ENCODE data around the gene CASS4. TPM values are rescaled to one million over a fixed set of nuclear protein-coding genes. Genes with fewer than 3 reads are reported as not detected.

CASS4 gene
- total and polyA plus RNA-seq, 9 of the 15 experiments (the other 6 are each of a cell fraction or from before 2014, with no cell fraction given): 8.1 to 53.8 (median 26.7) TPM

DNA sequence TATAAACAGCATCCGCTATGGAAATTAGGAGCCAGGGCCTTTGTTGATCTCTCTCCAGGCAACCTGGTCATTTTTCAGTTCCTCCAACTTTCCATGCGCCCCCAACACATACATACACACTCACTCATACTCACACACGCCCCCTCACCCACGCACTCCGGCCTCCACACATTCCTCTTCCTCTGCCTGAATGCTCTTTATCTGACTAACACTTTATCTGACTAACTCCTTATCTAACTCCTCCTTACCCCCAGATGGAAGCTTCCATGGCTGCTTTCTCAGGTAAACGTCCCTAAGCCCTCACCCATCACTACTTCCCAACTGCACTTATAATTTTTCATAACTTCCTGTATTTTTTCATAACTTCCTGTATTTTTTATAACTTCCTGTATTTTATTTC, 17.4 kb downstream of the CASS4 start (continued):
- TF ChIP-seq POLR2B (IDR thresholded peaks at IDR 0.05; ENCODE audit: low read depth, partially characterized antibody) (no peak), MTA2 (IDR thresholded peaks at IDR 0.05; ENCODE audit: low read depth) (peak; percentile 40), MAFK (IDR thresholded peaks at IDR 0.05; ENCODE audit: low read length) (no peak), MBD2 (IDR thresholded peaks at IDR 0.05; ENCODE audit: borderline replicate concordance, low read depth) (0 out of 2 replicates have a peak, but pooled peaks have one; percentile 23), ZNF212 (CRISPR knock-in tag; IDR thresholded peaks at IDR 0.05) (no peak), HDAC3 (IDR thresholded peaks at IDR 0.05; ENCODE audit: borderline replicate concordance, partially characterized antibody) (peak; percentile 19), SNRNP70 (optimal IDR thresholded peaks at IDR 0.05; ENCODE audit: low read depth, low read length) (no peak), STAG1 (CRISPR knock-in tag; IDR thresholded peaks at IDR 0.05; ENCODE audit: borderline replicate concordance) (no peak), ZNF431 (CRISPR knock-in tag; IDR thresholded peaks at IDR 0.05) (no peak), CXXC5 (CRISPR knock-in tag; IDR thresholded peaks at IDR 0.05) (0 out of 2 replicates have a peak, but pooled peaks have one; percentile 26), SMARCA4 (IDR thresholded peaks at IDR 0.05) (peak; percentile 91), ZBTB17 (CRISPR knock-in tag; IDR thresholded peaks at IDR 0.05) (no peak), SMAD2 (IDR thresholded peaks at IDR 0.05; ENCODE audit: low read depth, low read length) (no peak), SUPT5H (IDR thresholded peaks at IDR 0.05) (peak; percentile 45; the same call in 1 of the 2 replicates), SMAD3 (CRISPR knock-in tag; conservative IDR thresholded peaks at IDR 0.05) (no peak), HDAC2 (IDR thresholded peaks at IDR 0.05) (0 out of 2 replicates have a peak, but pooled peaks have one; percentile 23), CBX5 (IDR thresholded peaks at IDR 0.05; ENCODE audit: borderline replicate concordance, low read depth) (no peak), ZC3H4 (CRISPR knock-in tag; IDR thresholded peaks at IDR 0.05; ENCODE audit: borderline replicate concordance) (no peak), EGR1 (conservative IDR thresholded peaks at IDR 0.05) (peak; percentile 100), POLR2AphosphoS5 (IDR thresholded peaks at IDR 0.05; ENCODE audit: control insufficient read depth, insufficient read depth, low read depth, low read length) (peak; percentile 47; the same call in 1 of the 2 replicates), NCOR1 (IDR thresholded peaks at IDR 0.05) (peak; percentile 67), ZBTB1 (CRISPR knock-in tag; IDR thresholded peaks at IDR 0.05; ENCODE audit: borderline replicate concordance, low read depth) (no peak), MAFG (tag; conservative IDR thresholded peaks at IDR 0.05) (no peak), THRAP3 (IDR thresholded peaks at IDR 0.05; ENCODE audit: borderline replicate concordance) (no peak), ZEB2 (IDR thresholded peaks at IDR 0.05) (peak; percentile 76), CREM (IDR thresholded peaks at IDR 0.05; ENCODE audit: low read depth) (peak; percentile 55), HDAC1 (IDR thresholded peaks at IDR 0.05) (peak in 1 of 2 experiments; percentile 82; a peak in 2 of 4 replicates), ZFP1 (CRISPR knock-in tag; IDR thresholded peaks at IDR 0.05) (no peak)
- TF ChIP-seq, protein P1, sequence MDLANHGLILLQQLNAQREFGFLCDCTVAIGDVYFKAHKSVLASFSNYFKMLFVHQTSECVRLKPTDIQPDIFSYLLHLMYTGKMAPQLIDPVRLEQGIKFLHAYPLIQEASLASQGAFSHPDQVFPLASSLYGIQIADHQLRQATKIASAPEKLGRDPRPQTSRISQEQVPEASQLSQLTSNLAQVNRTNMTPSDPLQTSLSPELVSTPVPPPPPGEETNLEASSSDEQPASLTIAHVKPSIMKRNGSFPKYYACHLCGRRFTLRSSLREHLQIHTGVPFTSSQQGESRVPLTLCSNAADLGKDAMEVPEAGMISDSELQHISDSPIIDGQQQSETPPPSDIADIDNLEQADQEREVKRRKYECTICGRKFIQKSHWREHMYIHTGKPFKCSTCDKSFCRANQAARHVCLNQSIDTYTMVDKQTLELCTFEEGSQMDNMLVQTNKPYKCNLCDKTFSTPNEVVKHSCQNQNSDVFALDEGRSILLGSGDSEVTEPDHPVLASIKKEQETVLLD (IDR thresholded peaks at IDR 0.05): peak; percentile 83; the same call in 1 of the 2 replicates
- TF ChIP-seq, protein P2, sequence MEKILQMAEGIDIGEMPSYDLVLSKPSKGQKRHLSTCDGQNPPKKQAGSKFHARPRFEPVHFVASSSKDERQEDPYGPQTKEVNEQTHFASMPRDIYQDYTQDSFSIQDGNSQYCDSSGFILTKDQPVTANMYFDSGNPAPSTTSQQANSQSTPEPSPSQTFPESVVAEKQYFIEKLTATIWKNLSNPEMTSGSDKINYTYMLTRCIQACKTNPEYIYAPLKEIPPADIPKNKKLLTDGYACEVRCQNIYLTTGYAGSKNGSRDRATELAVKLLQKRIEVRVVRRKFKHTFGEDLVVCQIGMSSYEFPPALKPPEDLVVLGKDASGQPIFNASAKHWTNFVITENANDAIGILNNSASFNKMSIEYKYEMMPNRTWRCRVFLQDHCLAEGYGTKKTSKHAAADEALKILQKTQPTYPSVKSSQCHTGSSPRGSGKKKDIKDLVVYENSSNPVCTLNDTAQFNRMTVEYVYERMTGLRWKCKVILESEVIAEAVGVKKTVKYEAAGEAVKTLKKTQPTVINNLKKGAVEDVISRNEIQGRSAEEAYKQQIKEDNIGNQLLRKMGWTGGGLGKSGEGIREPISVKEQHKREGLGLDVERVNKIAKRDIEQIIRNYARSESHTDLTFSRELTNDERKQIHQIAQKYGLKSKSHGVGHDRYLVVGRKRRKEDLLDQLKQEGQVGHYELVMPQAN (IDR thresholded peaks at IDR 0.05; ENCODE audit: borderline replicate concordance): no peak
- TF ChIP-seq, protein P3, sequence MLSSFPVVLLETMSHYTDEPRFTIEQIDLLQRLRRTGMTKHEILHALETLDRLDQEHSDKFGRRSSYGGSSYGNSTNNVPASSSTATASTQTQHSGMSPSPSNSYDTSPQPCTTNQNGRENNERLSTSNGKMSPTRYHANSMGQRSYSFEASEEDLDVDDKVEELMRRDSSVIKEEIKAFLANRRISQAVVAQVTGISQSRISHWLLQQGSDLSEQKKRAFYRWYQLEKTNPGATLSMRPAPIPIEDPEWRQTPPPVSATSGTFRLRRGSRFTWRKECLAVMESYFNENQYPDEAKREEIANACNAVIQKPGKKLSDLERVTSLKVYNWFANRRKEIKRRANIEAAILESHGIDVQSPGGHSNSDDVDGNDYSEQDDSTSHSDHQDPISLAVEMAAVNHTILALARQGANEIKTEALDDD (IDR thresholded peaks at IDR 0.05): peak; percentile 69; the same call in 1 of the 2 replicates
